CD14-positive monocyte (primary cell): Measurements from ENCODE around the gene RS1. TPM values are rescaled to one million over a fixed set of nuclear protein-coding genes. Genes with fewer than 3 reads are reported as not detected.

Source experiments
- DNase-seq, 3 donors: peaks; one replicate each; pipeline ENCODE4 v3.0.0-alpha.2; 2011 to 2022
- H2AFZ ChIP-seq: 2 replicates; pipeline ENCODE4 v1.6.0; 2012; ENCODE audit warnings: mild to moderate bottlenecking, low read depth, low read length, inconsistent platforms; ENCODE audit not compliant: insufficient read depth, poor library complexity, severe bottlenecking
- H3K27ac ChIP-seq, 2 donors: 1 replicate in 1 of 2; 2 replicates in 1 of 2; pipeline ENCODE4 v1.5.1; 2012 to 2013; ENCODE audit warnings: low read length in 2 of 2, control low read depth in 1 of 2, inconsistent platforms in 1 of 2, low read depth in 1 of 2, mild to moderate bottlenecking in 1 of 2
- H3K27me3 ChIP-seq, 2 donors: one replicate each; pipeline versions ENCODE4 v1.6.0 to v1.6.1; 2011 to 2013; ENCODE audit warnings: low read length in 2 of 2; ENCODE audit not compliant: control insufficient read depth in 2 of 2, insufficient read depth in 2 of 2
- H3K36me3 ChIP-seq, 2 donors: replicated peaks in 1 of 2; 1 replicate in 1 of 2; 2 replicates in 1 of 2; pipeline versions ENCODE4 v1.5.1 to v1.6.1; 2012 to 2013; ENCODE audit warnings: low read length in 2 of 2, control low read depth in 1 of 2, inconsistent platforms in 1 of 2, mild to moderate bottlenecking in 1 of 2; ENCODE audit not compliant: insufficient read depth in 2 of 2, control insufficient read depth in 1 of 2
- H3K4me1 ChIP-seq, 2 donors: 1 replicate in 1 of 2; 2 replicates in 1 of 2; pipeline versions ENCODE4 v1.5.1 to v1.6.1; 2012 to 2013; ENCODE audit warnings: low read length in 2 of 2, control low read depth in 1 of 2, inconsistent platforms in 1 of 2, mild to moderate bottlenecking in 1 of 2, moderate library complexity in 1 of 2; ENCODE audit not compliant: insufficient read depth in 2 of 2, control insufficient read depth in 1 of 2
- H3K4me2 ChIP-seq: replicated peaks from 2 replicates; pipeline ENCODE3; 2012; ENCODE audit warnings: low read length, moderate library complexity, mild to moderate bottlenecking; ENCODE audit not compliant: poor library complexity, severe bottlenecking; ENCODE audit errors: extremely low read depth
- H3K4me3 ChIP-seq, 3 experiments: fragments of 200-600 bp in 1 of 3; sonication (generic) in 1 of 3; replicated peaks in 1 of 3; 1 replicate in 2 of 3; 2 replicates in 1 of 3; pipeline ENCODE4 v1.5.1; 2011 to 2013; ENCODE audit warnings: low read length in 3 of 3, mild to moderate bottlenecking in 3 of 3, control low read depth in 2 of 3, low read depth in 2 of 3, inconsistent platforms in 1 of 3, moderate library complexity in 1 of 3
- H3K79me2 ChIP-seq: 2 replicates; pipeline ENCODE4 v1.6.0; 2012; ENCODE audit warnings: mild to moderate bottlenecking, control low read depth, inconsistent platforms, low read length, moderate library complexity; ENCODE audit not compliant: insufficient read depth
- H3K9ac ChIP-seq: 2 replicates; pipeline ENCODE4 v1.6.0; 2017; ENCODE audit warnings: low read length, mild to moderate bottlenecking; ENCODE audit not compliant: insufficient read depth, poor library complexity, severe bottlenecking
- H3K9me3 ChIP-seq, 2 donors: replicated peaks in 1 of 2; 1 replicate in 1 of 2; 2 replicates in 1 of 2; pipeline versions ENCODE4 v1.5.1 to v1.6.1; 2012 to 2013; ENCODE audit warnings: low read length in 2 of 2, control low read depth in 1 of 2; ENCODE audit not compliant: control insufficient read depth in 1 of 2, insufficient read depth in 1 of 2
- H4K20me1 ChIP-seq: 2 replicates; pipeline ENCODE4 v1.6.0; 2012; ENCODE audit warnings: mild to moderate bottlenecking, low read length, control low read depth, moderate library complexity; ENCODE audit not compliant: insufficient read depth
- H3K27ac Mint-ChIP-seq, 7 donors: one replicate each; pipeline ENCODE4 v1.8.0; 2020; ENCODE audit warnings: mild to moderate bottlenecking in 7 of 7, mixed read lengths in 7 of 7, moderate library complexity in 6 of 7, inconsistent platforms in 2 of 7
- H3K27me3 Mint-ChIP-seq, 3 donors: one replicate each; pipeline ENCODE4 v1.8.0; 2021 to 2022; ENCODE audit warnings: low read depth in 3 of 3, mild to moderate bottlenecking in 3 of 3, mixed read lengths in 3 of 3, moderate library complexity in 3 of 3, inconsistent platforms in 1 of 3
- H3K36me3 Mint-ChIP-seq, 2 donors: one replicate each; pipeline ENCODE4 v1.8.0; 2020; ENCODE audit warnings: mixed read lengths in 2 of 2, inconsistent platforms in 1 of 2, mild to moderate bottlenecking in 1 of 2
- H3K4me1 Mint-ChIP-seq: one replicate; pipeline ENCODE4 v1.8.0; 2020; ENCODE audit warnings: mild to moderate bottlenecking, mixed read lengths
- H3K4me3 Mint-ChIP-seq, 2 donors: one replicate each; pipeline ENCODE4 v1.8.0; 2020; ENCODE audit warnings: mild to moderate bottlenecking in 2 of 2, mixed read lengths in 2 of 2, moderate library complexity in 1 of 2
- H3K9me3 Mint-ChIP-seq, 7 donors: one replicate each; pipeline ENCODE4 v1.8.0; 2020 to 2022; ENCODE audit warnings: mixed read lengths in 7 of 7, mild to moderate bottlenecking in 6 of 7, moderate library complexity in 6 of 7, inconsistent platforms in 2 of 7
- WGBS: methylation state at CpG from one replicate; pipeline ENCODE4 v1.1.5; 2013; ENCODE audit warnings: missing lambda C conversion rate; ENCODE audit not compliant: insufficient coverage; 5-methylcytosine and 5-hydroxymethylcytosine counted together
- intact Hi-C, 2 donors: fragments of 100-400 bp; cut with micrococcal nuclease; formaldehyde crosslinking; loops; one replicate each; pipeline versions ENCODE4 v1.15.0 to v1.15.1; 2023
- polyA plus RNA-seq, 3 donors: library from polyadenylated mRNA; depleted of rRNA in 1 of 3; unstranded in 2 of 3; stranded (reverse) in 1 of 3; fragments of 300-500 nt in 2 of 3; fragments of >200 nt in 1 of 3; fragmentation: Illumina TruSeq in 2 of 3; gene quantifications; 1 replicate in 2 of 3; 2 replicates in 1 of 3; pipeline ENCODE4 v1.2.3, GENCODE V29; 2012 to 2021
- TF ChIP-seq, protein P1 (sequence below): fragments of 200-600 bp; IDR thresholded peaks from one replicate; pipeline ENCODE4 v1.8.0; 2022; ENCODE audit warnings: antibody characterized with exemption, mild to moderate bottlenecking

Gene RS1
- polyA plus RNA-seq, 3 donors: 0.08 TPM; not detected in 2

DNA sequence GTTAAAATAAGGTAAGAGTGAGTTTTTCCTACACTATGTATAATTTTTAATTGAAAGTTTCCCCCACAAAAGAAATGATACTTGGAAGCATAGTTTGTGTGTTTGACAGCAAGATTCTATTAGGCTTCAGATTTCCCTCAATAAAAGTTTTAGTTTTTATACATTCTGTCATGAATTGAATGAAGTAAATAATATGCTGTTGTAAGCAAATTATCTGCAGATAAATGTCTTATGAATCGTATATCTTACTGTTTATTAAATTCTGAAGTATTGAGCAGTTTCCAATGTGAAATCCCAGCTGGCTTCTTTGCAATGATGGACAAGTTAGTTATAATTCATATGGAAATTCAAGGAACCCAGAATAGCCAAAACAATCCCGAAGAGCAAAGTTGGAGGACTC lies 33.5 kb downstream of the RS1 start:
- intact Hi-C loops: no loop called here

DNA sequence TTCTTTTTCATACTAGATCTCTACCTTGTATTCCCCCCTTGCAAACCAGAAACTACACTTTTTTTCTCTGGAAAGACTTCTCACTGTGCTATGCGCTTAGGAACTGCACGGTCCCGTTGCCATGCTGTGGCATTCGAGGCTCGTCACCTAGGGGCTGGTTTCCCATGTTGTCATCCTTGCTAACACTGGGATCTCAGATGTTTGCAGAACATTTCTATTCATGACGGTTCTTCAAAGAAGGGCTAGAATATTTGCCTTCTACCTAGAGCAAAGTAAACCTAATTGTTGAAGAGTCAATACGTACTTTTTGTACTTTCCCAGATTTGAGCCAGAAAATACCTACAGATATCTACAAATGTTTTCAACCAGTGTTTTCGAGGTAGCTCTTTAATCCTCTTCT lies 41.0 kb downstream of the RS1 start:
- H3K4me3 ChIP-seq: no peak overlapping the region
- Mint-ChIP-seq H3K36me3 (peaks cover 31 to 32% of the 10 kb centered on the region in 2 donors), H3K4me1 (no peaks in the 10 kb centered on the region), H3K27ac (no peak overlapping the region), H3K4me3 (no peak overlapping the region), H3K9me3 (peaks cover 0 to 2% (median 0%) of the 10 kb centered on the region in 7 donors), H3K27me3 (no peaks in the 10 kb centered on the region)
- H3K36me3 ChIP-seq: peaks cover 11 to 40% of the 10 kb centered on the region in 2 donors
- WGBS: 98% methylated on average over 5 of the region's 8 CpGs
- H3K27ac ChIP-seq: no peak overlapping the region
- H3K4me2 ChIP-seq: no peak overlapping the region
- H3K9me3 ChIP-seq: no peaks in the 10 kb centered on the region
- TF ChIP-seq, protein P1, sequence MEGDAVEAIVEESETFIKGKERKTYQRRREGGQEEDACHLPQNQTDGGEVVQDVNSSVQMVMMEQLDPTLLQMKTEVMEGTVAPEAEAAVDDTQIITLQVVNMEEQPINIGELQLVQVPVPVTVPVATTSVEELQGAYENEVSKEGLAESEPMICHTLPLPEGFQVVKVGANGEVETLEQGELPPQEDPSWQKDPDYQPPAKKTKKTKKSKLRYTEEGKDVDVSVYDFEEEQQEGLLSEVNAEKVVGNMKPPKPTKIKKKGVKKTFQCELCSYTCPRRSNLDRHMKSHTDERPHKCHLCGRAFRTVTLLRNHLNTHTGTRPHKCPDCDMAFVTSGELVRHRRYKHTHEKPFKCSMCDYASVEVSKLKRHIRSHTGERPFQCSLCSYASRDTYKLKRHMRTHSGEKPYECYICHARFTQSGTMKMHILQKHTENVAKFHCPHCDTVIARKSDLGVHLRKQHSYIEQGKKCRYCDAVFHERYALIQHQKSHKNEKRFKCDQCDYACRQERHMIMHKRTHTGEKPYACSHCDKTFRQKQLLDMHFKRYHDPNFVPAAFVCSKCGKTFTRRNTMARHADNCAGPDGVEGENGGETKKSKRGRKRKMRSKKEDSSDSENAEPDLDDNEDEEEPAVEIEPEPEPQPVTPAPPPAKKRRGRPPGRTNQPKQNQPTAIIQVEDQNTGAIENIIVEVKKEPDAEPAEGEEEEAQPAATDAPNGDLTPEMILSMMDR: no peak
- H3K79me2 ChIP-seq: no peaks in the 10 kb centered on the region
- no peak for DNase-seq
- H3K4me1 ChIP-seq: no peaks in the 10 kb centered on the region
- H4K20me1 ChIP-seq: no peaks in the 10 kb centered on the region
- intact Hi-C loops: no loop called here
- H3K27me3 ChIP-seq: no peaks in the 10 kb centered on the region
- no peak overlapping the region for H2AFZ ChIP-seq
- H3K9ac ChIP-seq: no peak overlapping the region

More for the DNA sequence above, 33.5 kb downstream of the RS1 start:
- Histone ChIP-seq H3K9me3 (no peaks in the 10 kb centered on the region), H2AFZ (no peak overlapping the region), H3K9ac (no peak overlapping the region), H3K27ac (no peak overlapping the region), H4K20me1 (no peaks in the 10 kb centered on the region), H3K79me2 (no peaks in the 10 kb centered on the region), H3K4me1 (no peaks in the 10 kb centered on the region), H3K36me3 (peaks cover 0 to 12% of the 10 kb centered on the region in 2 donors), H3K4me2 (no peak overlapping the region), H3K4me3 (no peak overlapping the region), H3K27me3 (no peaks in the 10 kb centered on the region)
- DNase-seq: no peak
- H3K27ac Mint-ChIP-seq: no peak overlapping the region
- H3K4me1 Mint-ChIP-seq: no peaks in the 10 kb centered on the region
- WGBS: no CpG with 5 or more reads among the region's 2 CpGs
- H3K9me3 Mint-ChIP-seq: peaks cover 0 to 4% (median 0%) of the 10 kb centered on the region in 7 donors
- TF ChIP-seq, protein P1: no peak
- H3K27me3 Mint-ChIP-seq: peaks cover 0 to 5% (median 1%) of the 10 kb centered on the region in 3 donors
- peaks cover 6 to 10% of the 10 kb centered on the region in 2 donors for H3K36me3 Mint-ChIP-seq
- H3K4me3 Mint-ChIP-seq: no peak overlapping the region
